Measurements from ENCODE around the gene ADAMTS17.

The ADAMTS17 gene

DNA sequence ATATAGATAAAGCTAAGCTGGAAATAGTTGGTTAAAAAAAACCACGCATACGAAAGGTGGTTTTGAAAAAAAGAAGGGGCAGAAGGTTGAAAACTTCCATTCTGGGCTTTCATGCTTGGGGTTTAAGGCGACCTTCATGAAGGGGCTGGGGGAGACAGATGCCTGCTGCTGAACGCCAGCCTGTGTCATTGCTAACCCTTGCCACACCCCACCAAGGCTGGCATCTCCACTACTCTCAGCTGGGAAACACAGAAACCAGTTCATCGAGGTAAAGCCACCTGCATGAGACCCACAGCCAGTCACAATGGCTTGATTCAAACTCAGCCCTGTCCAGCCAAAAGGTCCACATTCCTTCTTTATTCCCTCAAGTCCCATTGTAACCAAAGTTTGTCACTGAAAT is 78.7 kb downstream of the ADAMTS17 start:
- TF ChIP-seq, protein P1, sequence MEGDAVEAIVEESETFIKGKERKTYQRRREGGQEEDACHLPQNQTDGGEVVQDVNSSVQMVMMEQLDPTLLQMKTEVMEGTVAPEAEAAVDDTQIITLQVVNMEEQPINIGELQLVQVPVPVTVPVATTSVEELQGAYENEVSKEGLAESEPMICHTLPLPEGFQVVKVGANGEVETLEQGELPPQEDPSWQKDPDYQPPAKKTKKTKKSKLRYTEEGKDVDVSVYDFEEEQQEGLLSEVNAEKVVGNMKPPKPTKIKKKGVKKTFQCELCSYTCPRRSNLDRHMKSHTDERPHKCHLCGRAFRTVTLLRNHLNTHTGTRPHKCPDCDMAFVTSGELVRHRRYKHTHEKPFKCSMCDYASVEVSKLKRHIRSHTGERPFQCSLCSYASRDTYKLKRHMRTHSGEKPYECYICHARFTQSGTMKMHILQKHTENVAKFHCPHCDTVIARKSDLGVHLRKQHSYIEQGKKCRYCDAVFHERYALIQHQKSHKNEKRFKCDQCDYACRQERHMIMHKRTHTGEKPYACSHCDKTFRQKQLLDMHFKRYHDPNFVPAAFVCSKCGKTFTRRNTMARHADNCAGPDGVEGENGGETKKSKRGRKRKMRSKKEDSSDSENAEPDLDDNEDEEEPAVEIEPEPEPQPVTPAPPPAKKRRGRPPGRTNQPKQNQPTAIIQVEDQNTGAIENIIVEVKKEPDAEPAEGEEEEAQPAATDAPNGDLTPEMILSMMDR (IDR thresholded peaks at IDR 0.05; ENCODE audit: low read depth, low read length), result no peak
- in situ Hi-C loops (cut with HindIII; ENCODE audit: low sequenced_read_pairs), result no loop called here
- DNase-seq (ENCODE audit: low read depth, low spot score), result no peak
- H3K4me3 ChIP-seq (ENCODE audit: low read depth, low read length), result no peak overlapping the region

DNA sequence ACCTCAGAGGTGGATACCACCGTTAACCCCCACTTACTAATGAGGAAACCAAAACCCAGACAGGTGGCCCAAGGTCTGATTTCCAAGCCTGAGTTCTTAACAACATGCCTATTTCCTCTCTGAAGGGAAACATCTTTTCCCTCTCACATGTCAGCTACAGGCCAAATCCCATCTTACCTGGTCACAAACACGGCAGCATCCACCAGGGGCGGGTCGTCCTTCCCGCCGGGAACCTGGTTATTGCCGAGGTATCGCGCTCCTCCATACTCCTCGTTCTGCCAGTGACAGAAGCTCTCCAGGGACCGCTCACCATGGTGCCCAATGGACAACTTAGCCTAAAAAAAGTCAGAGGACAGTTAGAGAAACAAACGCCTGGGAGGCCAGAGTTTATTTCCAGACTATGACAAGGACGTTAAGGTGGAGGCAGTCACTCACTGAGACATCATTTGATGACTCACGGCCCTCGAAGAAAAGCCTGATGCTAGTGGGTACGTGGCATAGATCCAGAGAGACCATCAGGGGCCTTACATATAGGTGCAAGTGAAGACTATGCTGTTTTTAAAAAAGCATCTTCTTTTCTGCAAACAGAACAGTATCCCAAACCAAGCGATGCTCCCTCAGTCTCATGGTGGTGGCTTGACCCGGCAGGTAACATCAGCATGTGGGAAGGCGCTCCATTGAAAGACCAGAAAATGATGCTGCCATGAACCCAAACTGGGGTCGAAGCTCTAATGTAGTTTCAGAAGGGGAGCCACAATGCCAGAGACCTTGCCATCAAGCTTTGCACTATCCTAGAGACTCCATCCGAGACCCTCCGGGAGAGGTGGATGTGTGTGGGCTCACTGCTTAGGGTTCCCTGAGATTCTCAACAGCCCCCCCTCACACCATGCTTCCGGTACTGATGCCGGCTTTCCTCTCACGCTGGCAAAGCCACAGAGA is 80.2 kb downstream of the ADAMTS17 start:
- DNase-seq (ENCODE audit: low read depth, low spot score), result no peak
- in situ Hi-C loops (cut with HindIII; ENCODE audit: low sequenced_read_pairs), result no loop called here
- H3K4me3 ChIP-seq (ENCODE audit: low read depth, low read length), result no peak overlapping the region
- TF ChIP-seq, protein P1 (IDR thresholded peaks at IDR 0.05; ENCODE audit: low read depth, low read length), result no peak

DNA sequence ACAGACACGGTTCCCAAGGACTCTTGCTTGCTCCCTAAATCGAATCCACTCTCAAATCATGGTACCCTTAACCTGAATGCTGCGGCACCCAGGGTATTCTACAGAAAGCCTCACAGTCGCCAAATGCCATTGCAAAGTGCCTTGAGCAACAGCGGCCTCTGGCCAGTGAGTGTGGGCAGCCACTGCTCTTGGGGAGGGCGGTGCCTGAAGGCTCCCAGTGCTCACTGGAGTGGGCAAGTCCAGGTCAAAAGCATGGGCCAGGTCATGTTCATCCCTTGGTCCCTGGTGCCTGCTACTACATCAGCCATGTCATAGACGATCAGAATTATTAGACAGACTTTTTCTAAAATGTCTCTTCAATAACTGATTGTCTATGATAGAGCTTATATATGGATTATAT is 82.5 kb downstream of the ADAMTS17 start:
- in situ Hi-C loops (cut with HindIII; ENCODE audit: low sequenced_read_pairs), result no loop called here
- DNase-seq (ENCODE audit: low read depth, low spot score), result no peak
- TF ChIP-seq, protein P1 (IDR thresholded peaks at IDR 0.05; ENCODE audit: low read depth, low read length), result no peak
- H3K4me3 ChIP-seq (ENCODE audit: low read depth, low read length), result no peak overlapping the region

DNA sequence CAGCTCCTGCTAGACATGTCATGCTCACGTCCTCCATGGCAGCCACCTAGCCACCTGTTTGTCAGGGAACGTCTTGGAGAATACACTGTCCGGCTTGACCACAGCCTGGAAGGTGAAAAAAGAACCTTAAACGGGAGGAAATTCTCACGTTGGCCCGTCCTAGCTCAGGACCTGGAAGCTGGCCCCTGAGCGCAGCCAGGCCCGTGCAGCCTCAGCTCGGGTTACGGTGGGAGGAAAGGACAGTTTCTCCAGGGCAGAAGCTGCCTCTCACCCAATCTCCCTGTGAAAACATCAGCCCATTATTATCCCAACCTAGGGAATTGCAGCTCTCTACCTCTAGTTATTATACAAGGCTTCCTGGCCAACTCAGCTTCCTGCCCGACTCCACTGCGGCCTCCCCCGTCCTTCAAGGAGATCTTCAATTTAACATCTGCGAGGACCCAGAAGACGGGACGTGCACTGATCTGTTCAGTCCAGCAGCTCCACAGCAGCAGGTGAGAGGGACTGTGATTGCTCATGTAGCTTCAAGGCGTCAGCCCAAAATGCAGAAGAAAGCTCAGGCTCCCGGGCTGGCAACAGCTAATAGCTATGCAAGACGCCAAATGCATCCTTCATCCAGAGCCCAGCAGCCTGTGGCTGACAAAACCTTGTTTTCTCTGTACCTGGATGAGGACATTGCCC is 84.7 kb downstream of the ADAMTS17 start:
- TF ChIP-seq, protein P1 (IDR thresholded peaks at IDR 0.05; ENCODE audit: low read depth, low read length), result no peak
- in situ Hi-C loops (cut with HindIII; ENCODE audit: low sequenced_read_pairs), result no loop called here
- no peak overlapping the region for H3K4me3 ChIP-seq (ENCODE audit: low read depth, low read length)
- DNase-seq (ENCODE audit: low read depth, low spot score), result no peak

DNA sequence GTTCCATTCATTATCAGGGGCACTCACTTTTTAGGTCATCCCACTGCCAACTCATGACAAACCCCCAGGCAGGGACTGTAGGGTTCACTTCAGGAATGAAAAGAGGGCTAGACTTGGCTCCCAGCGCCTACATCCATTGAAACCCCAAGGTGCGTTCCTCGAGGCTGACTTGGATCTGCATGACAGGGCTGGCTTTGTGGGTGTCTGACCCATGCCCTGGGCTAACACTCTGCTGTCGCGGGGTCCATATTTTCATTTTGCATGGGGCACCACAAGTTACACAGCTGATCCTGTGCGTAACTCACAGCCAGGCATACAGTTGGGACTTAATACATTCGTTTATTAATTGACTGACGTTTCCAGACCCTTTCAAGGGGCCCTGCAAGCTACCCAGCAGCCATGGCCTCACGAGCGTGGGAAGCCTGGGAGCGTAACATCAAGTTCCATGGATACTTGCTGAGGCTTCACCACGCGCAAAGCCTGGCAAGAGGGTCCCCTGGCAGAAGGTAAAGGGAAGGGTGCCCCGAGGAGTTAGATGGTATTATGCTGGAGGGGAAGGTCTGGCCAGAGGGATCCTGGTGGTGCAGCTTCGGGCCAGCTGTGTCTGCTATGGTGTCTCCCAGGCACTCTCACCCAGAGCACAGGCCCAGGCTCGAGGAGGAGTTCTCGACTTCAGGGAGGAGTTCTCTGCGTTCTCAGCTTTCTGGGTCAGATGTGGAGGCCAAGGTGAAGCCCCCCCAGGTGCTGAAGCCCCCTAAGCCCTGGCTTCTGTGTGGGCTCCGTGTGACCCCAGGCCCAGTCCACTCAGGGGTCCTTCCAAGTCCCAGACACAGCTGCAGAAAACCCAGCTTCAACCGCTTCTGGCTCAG is 85.4 kb downstream of the ADAMTS17 start:
- no peak for DNase-seq (ENCODE audit: low read depth, low spot score)
- no peak overlapping the region for H3K4me3 ChIP-seq (ENCODE audit: low read depth, low read length)
- TF ChIP-seq, protein P1 (IDR thresholded peaks at IDR 0.05; ENCODE audit: low read depth, low read length), result no peak
- in situ Hi-C loops (cut with HindIII; ENCODE audit: low sequenced_read_pairs), result no loop called here

DNA sequence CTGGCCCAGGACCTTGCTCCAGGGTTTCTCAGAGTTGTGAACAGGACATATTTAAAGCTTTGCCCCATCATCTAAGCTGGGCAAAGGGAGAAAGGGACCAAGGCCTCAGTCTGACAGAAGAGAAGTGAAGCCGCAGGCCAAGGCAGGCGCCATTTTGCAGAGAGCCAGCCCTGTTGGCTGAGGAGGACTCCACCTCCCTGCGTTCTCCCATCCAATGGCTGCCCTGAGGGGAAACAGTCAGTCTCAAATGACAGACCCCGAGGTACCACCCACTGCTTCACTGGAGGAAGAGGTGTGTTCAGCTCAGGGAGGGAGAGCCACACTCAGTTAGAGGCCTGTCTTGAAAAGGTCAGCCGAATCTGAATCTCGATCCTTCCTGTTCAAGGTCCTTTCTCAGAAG is 86.1 kb downstream of the ADAMTS17 start:
- no peak overlapping the region for H3K4me3 ChIP-seq (ENCODE audit: low read depth, low read length)
- in situ Hi-C loops (cut with HindIII; ENCODE audit: low sequenced_read_pairs), result no loop called here
- DNase-seq (ENCODE audit: low read depth, low spot score), result no peak
- TF ChIP-seq, protein P1 (IDR thresholded peaks at IDR 0.05; ENCODE audit: low read depth, low read length), result no peak

Data from astrocyte of the spinal cord (primary cell).